Activated CD8-positive, alpha-beta memory T cell treated with anti-CD3 and anti-CD28 coated beads for 1 hour (primary cell): ENCODE data around the gene ZBED4.
"Not testable (repeated sequence)": the region's sequence is repeated elsewhere in the genome, so short reads cannot be mapped to it uniquely, and the experiment has no call there.

Source experiments
- DNase-seq, 2 donors: peaks; one replicate each; pipeline ENCODE4 v3.0.0-alpha.2; 2020; ENCODE audit warnings: low read depth in 1 of 2; ENCODE audit errors: extremely low read depth in 1 of 2

ZBED4 gene

GRCh38 chr22:49852898-49853894, at the start of gene ZBED4:
TSS of gene ZBED4 (plus strand) at chr22:49853844. CDS start at chr22:49883663, 29,819 bp downstream.
- DNase-seq = peak; percentile 91 to 99

GRCh38 chr22:49807129-49807528, 46.5 kb upstream of the ZBED4 start:
- DNase-seq = no peak

GRCh38 chr22:49807780-49808708, 45.6 kb upstream of the ZBED4 start:
- DNase-seq = no peak

GRCh38 chr22:49810363-49811019, 43.2 kb upstream of the ZBED4 start:
- no peak for DNase-seq

- no peak for DNase-seq
Observed at GRCh38 chr22:49811020-49811791, 42.4 kb upstream of the ZBED4 start.

- no peak for DNase-seq
Observed at GRCh38 chr22:49812838-49813237, 40.8 kb upstream of the ZBED4 start.

GRCh38 chr22:49814164-49814686, 39.4 kb upstream of the ZBED4 start:
- no peak for DNase-seq

- no peak for DNase-seq
Observed at GRCh38 chr22:49814856-49815255, 38.8 kb upstream of the ZBED4 start.

GRCh38 chr22:49815641-49816091, 38.0 kb upstream of the ZBED4 start:
- DNase-seq = no peak

- no peak for DNase-seq
Observed at GRCh38 chr22:49817359-49817758, 36.3 kb upstream of the ZBED4 start.

- DNase-seq = no peak
Observed at GRCh38 chr22:49820984-49821383, 32.7 kb upstream of the ZBED4 start.

- DNase-seq = not testable (repeated sequence)
Observed at GRCh38 chr22:49821741-49822140, 31.9 kb upstream of the ZBED4 start.

GRCh38 chr22:49823289-49824045, 30.2 kb upstream of the ZBED4 start:
- DNase-seq = no peak

- no peak for DNase-seq
Observed at GRCh38 chr22:49824185-49824925, 29.3 kb upstream of the ZBED4 start.

- DNase-seq = no peak
Observed at GRCh38 chr22:49824936-49825335, 28.7 kb upstream of the ZBED4 start.

GRCh38 chr22:49825436-49825835, 28.2 kb upstream of the ZBED4 start:
- no peak for DNase-seq

GRCh38 chr22:49825944-49826602, 27.6 kb upstream of the ZBED4 start:
- peak; percentile 49 to 67 for DNase-seq
